Neuronal stem cell (in vitro differentiated cells): ENCODE results near the gene CHST13.

Source experiments
- DNase-seq: peaks from one replicate; pipeline ENCODE4 v3.0.0-alpha.2; 2013; ENCODE audit warnings: low spot score
- H2AFZ ChIP-seq: one replicate; pipeline ENCODE4 v1.6.1; 2013; ENCODE audit warnings: mild to moderate bottlenecking, low read length, inconsistent platforms
- H2AK5ac ChIP-seq: 2 replicates; pipeline ENCODE4 v1.6.1; 2013; ENCODE audit warnings: low read depth, mild to moderate bottlenecking, inconsistent platforms, low read length, moderate library complexity, mixed read lengths
- H2BK120ac ChIP-seq: 2 replicates; pipeline ENCODE4 v1.6.1; 2013; ENCODE audit warnings: low read depth, mild to moderate bottlenecking, inconsistent platforms, low read length, moderate library complexity, mixed read lengths
- H2BK12ac ChIP-seq: one replicate; pipeline ENCODE4 v1.6.1; 2013; ENCODE audit warnings: low read length, inconsistent platforms
- H2BK15ac ChIP-seq: 2 replicates; pipeline ENCODE4 v1.6.1; 2013; ENCODE audit warnings: mild to moderate bottlenecking, low read length, inconsistent platforms, mixed read lengths
- H2BK5ac ChIP-seq: one replicate; pipeline ENCODE4 v1.6.1; 2013; ENCODE audit warnings: inconsistent platforms, mild to moderate bottlenecking, low read length, moderate library complexity
- H3K14ac ChIP-seq: one replicate; pipeline ENCODE4 v1.6.1; 2013; ENCODE audit warnings: low read length, inconsistent platforms
- H3K18ac ChIP-seq: 2 replicates; pipeline ENCODE4 v1.6.1; 2013; ENCODE audit warnings: low read length, inconsistent platforms
- H3K23ac ChIP-seq: 2 replicates; pipeline ENCODE4 v1.6.1; 2013; ENCODE audit warnings: low read depth, mild to moderate bottlenecking, mixed read lengths, low read length, inconsistent platforms; ENCODE audit not compliant: poor library complexity
- H3K27ac ChIP-seq: replicated peaks from 3 replicates; pipeline ENCODE4 v1.5.1; 2013; ENCODE audit warnings: low read length, inconsistent platforms
- H3K27me3 ChIP-seq, 3 experiments: 2 replicates each; pipeline ENCODE4 v1.6.1; 2013; ENCODE audit warnings: low read length in 3 of 3, mild to moderate bottlenecking in 2 of 3, inconsistent platforms in 1 of 3, low read depth in 1 of 3, mixed read lengths in 1 of 3, moderate library complexity in 1 of 3; ENCODE audit not compliant: control insufficient read depth in 3 of 3, insufficient read depth in 3 of 3
- H3K36me3 ChIP-seq, 2 donors: replicated peaks in 1 of 2; 2 replicates each; pipeline ENCODE4 v1.6.1; 2013; ENCODE audit warnings: low read length in 2 of 2; ENCODE audit not compliant: control insufficient read depth in 2 of 2, insufficient read depth in 2 of 2
- H3K4ac ChIP-seq: 2 replicates; pipeline ENCODE4 v1.6.1; 2013; ENCODE audit warnings: inconsistent platforms, mild to moderate bottlenecking, low read length, moderate library complexity
- H3K4me1 ChIP-seq, 2 donors: 1 replicate in 1 of 2; 2 replicates in 1 of 2; pipeline ENCODE4 v1.6.1; 2013; ENCODE audit warnings: low read length in 2 of 2, low read depth in 1 of 2; ENCODE audit not compliant: control insufficient read depth in 2 of 2, insufficient read depth in 1 of 2
- H3K4me2 ChIP-seq: one replicate; pipeline ENCODE4 v1.6.1; 2013; ENCODE audit warnings: mild to moderate bottlenecking, low read length, inconsistent platforms; ENCODE audit not compliant: insufficient read depth, poor library complexity, severe bottlenecking
- H3K4me3 ChIP-seq, 2 donors: 2 replicates each; pipeline ENCODE4 v1.5.1; 2013; ENCODE audit warnings: low read length in 2 of 2, mild to moderate bottlenecking in 2 of 2, inconsistent platforms in 1 of 2, moderate library complexity in 1 of 2
- H3K79me1 ChIP-seq: one replicate; pipeline ENCODE4 v1.6.1; 2013; ENCODE audit warnings: low read depth, mild to moderate bottlenecking, inconsistent platforms, low read length, moderate library complexity
- H3K9ac ChIP-seq: one replicate; pipeline ENCODE4 v1.6.1; 2013; ENCODE audit warnings: mild to moderate bottlenecking, low read depth, low read length, inconsistent platforms; ENCODE audit not compliant: poor library complexity
- H3K9me3 ChIP-seq, 2 donors: replicated peaks in 1 of 2; 2 replicates each; pipeline versions ENCODE3 to v1.6.1; 2013; ENCODE audit warnings: low read length in 2 of 2, mild to moderate bottlenecking in 2 of 2, inconsistent platforms in 1 of 2, low read depth in 1 of 2, mixed read lengths in 1 of 2, moderate library complexity in 1 of 2; ENCODE audit not compliant: control insufficient read depth in 2 of 2, insufficient read depth in 1 of 2
- H4K8ac ChIP-seq: one replicate; pipeline ENCODE4 v1.6.1; 2013; ENCODE audit warnings: low read depth, mild to moderate bottlenecking, inconsistent platforms, low read length, moderate library complexity
- H4K91ac ChIP-seq: one replicate; pipeline ENCODE4 v1.6.1; 2013; ENCODE audit warnings: low read length, low read depth, mild to moderate bottlenecking, inconsistent platforms; ENCODE audit not compliant: poor library complexity
- WGBS, 2 donors: extraction: QIAGEN DNeasy Blood & Tissue Kit; methylation state at CpG; one replicate each; pipeline ENCODE4 v1.1.7; 2013; ENCODE audit warnings: missing lambda C conversion rate in 2 of 2, mixed read lengths in 1 of 2; ENCODE audit not compliant: insufficient read length in 2 of 2, insufficient replicate concordance in 1 of 2; ENCODE audit errors: extremely low coverage in 2 of 2; 5-methylcytosine and 5-hydroxymethylcytosine counted together

CHST13 gene

GRCh38 chr3:126476166-126477060, 47.5 kb upstream of the CHST13 start:
- Histone ChIP-seq H2BK12ac (peak overlapping the region; percentile 65), H3K9me3 (no peaks in the 10 kb centered on the region), H2BK15ac (peak overlapping the region; percentile 69), H3K4ac (no peak overlapping the region), H3K23ac (peak overlapping the region; percentile 96), H3K4me2 (peak overlapping the region; percentile 72), H3K9ac (peak overlapping the region; percentile 64), H2AK5ac (peak overlapping the region; percentile 53), H3K18ac (peak overlapping the region; percentile 91), H3K4me1 (peaks cover 20 to 23% of the 10 kb centered on the region in 2 donors), H4K8ac (no peak overlapping the region), H2AFZ (peak overlapping the region; percentile 91), H2BK120ac (no peak overlapping the region), H3K14ac (peak overlapping the region; percentile 86), H3K36me3 (peaks cover 7 to 23% of the 10 kb centered on the region in 2 donors), H4K91ac (no peak overlapping the region), H3K4me3 (peak overlapping the region; percentile 45 to 86), H3K27ac (no peak overlapping the region), H3K79me1 (peaks cover 13% of the 10 kb centered on the region), H2BK5ac (no peak overlapping the region), H3K27me3 (peaks cover 0 to 4% (median 0%) of the 10 kb centered on the region in 3 experiments)
- peak; percentile 41 for DNase-seq
- WGBS, 2 donors = no CpG with 5 or more reads among the region's 66 CpGs

GRCh38 chr3:126477061-126477380, 46.9 kb upstream of the CHST13 start:
- no peaks in the 10 kb centered on the region for H3K9me3 ChIP-seq
- no peak overlapping the region for H2BK5ac ChIP-seq
- no peak overlapping the region for H3K9ac ChIP-seq
- no peak overlapping the region for H3K14ac ChIP-seq
- no peak overlapping the region for H3K23ac ChIP-seq
- H3K27ac ChIP-seq = no peak overlapping the region
- no peak overlapping the region for H2AK5ac ChIP-seq
- peaks cover 6 to 17% of the 10 kb centered on the region in 2 donors for H3K36me3 ChIP-seq
- H4K8ac ChIP-seq = no peak overlapping the region
- H3K4ac ChIP-seq = no peak overlapping the region
- no peak overlapping the region for H3K18ac ChIP-seq
- DNase-seq = no peak
- peaks cover 11% of the 10 kb centered on the region for H3K79me1 ChIP-seq
- H3K4me2 ChIP-seq = no peak overlapping the region
- no peak overlapping the region for H4K91ac ChIP-seq
- H2BK12ac ChIP-seq = no peak overlapping the region
- no peak overlapping the region for H2BK120ac ChIP-seq
- no peak overlapping the region for H2BK15ac ChIP-seq
- H3K4me3 ChIP-seq = no peak overlapping the region
- H3K4me1 ChIP-seq = peaks cover 19 to 23% of the 10 kb centered on the region in 2 donors
- no CpG with 5 or more reads among the region's 4 CpGs for WGBS, 2 donors
- no peak overlapping the region for H2AFZ ChIP-seq
- H3K27me3 ChIP-seq = peaks cover 0 to 4% (median 4%) of the 10 kb centered on the region in 3 experiments

- no peak for DNase-seq
Observed at GRCh38 chr3:126478581-126479310, 45.2 kb upstream of the CHST13 start.

GRCh38 chr3:126479642-126480041, 44.3 kb upstream of the CHST13 start:
- Histone ChIP-seq H4K91ac (no peak overlapping the region), H3K36me3 (no peaks in the 10 kb centered on the region), H3K79me1 (peaks cover 5% of the 10 kb centered on the region), H3K18ac (no peak overlapping the region), H2BK12ac (no peak overlapping the region), H3K27me3 (peaks cover 0 to 16% (median 4%) of the 10 kb centered on the region in 3 experiments), H2BK15ac (no peak overlapping the region), H4K8ac (no peak overlapping the region), H3K9ac (no peak overlapping the region), H2BK5ac (no peak overlapping the region), H3K9me3 (no peaks in the 10 kb centered on the region), H3K4ac (no peak overlapping the region), H3K4me3 (no peak overlapping the region), H2BK120ac (no peak overlapping the region), H2AK5ac (no peak overlapping the region), H3K14ac (no peak overlapping the region), H3K23ac (no peak overlapping the region), H3K4me1 (peaks cover 2 to 11% of the 10 kb centered on the region in 2 donors), H3K27ac (no peak overlapping the region), H3K4me2 (no peak overlapping the region), H2AFZ (no peak overlapping the region)
- DNase-seq = no peak
- WGBS, 2 donors = no CpG with 5 or more reads among the region's 1 CpG

More at GRCh38 chr3:126478581-126479310, 45.2 kb upstream of the CHST13 start:
- Histone ChIP-seq H4K8ac (no peak overlapping the region), H3K36me3 (peaks cover under 1% of the 10 kb centered on the region in 2 donors), H4K91ac (no peak overlapping the region), H2BK120ac (no peak overlapping the region), H2AFZ (no peak overlapping the region), H3K14ac (no peak overlapping the region), H3K4me2 (no peak overlapping the region), H3K4me1 (peaks cover 7 to 14% of the 10 kb centered on the region in 2 donors), H3K4me3 (no peak overlapping the region), H3K9me3 (no peaks in the 10 kb centered on the region), H3K9ac (no peak overlapping the region), H2BK12ac (no peak overlapping the region), H2AK5ac (no peak overlapping the region), H3K18ac (no peak overlapping the region), H2BK5ac (no peak overlapping the region), H3K4ac (no peak overlapping the region), H3K23ac (no peak overlapping the region), H3K79me1 (peaks cover 9% of the 10 kb centered on the region), H3K27ac (no peak overlapping the region), H2BK15ac (no peak overlapping the region), H3K27me3 (peaks cover 0 to 14% (median 4%) of the 10 kb centered on the region in 3 experiments)
- no CpG with 5 or more reads among the region's 14 CpGs for WGBS, 2 donors
